Ramos (cell line): ENCODE results near the gene UBE2G1.

Source experiments
- in situ Hi-C: fragments of 300-500 bp; cut with MboI; formaldehyde crosslinking; loops from one replicate; pipeline ENCODE4 v1.14.3; 2022; ENCODE audit warnings: low sequenced_read_pairs; ENCODE audit not compliant: unreplicated experiment

UBE2G1 gene

DNA sequence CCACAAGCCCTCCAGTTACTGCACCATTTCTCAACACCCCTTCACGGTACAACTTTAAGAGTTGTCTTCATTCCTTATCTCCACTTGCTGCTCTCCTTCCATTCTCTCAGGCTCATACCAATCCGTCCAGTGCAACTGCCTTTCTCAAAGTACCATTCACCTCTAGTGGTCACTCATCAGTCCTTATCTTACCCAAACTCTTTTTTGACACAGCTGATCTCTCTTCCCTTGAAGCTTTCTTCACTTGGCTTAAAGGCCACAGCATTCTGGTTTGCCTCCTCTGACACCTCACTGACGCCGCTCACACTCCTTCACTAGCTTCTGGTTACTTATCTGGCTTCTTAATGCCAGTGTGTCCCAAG, 24.9 kb downstream of the UBE2G1 start:
- in situ Hi-C loops = no loop called here

GRCh38 chr17:4340914-4341615, 25.4 kb downstream of the UBE2G1 start:
- in situ Hi-C loops = no loop called here

DNA sequence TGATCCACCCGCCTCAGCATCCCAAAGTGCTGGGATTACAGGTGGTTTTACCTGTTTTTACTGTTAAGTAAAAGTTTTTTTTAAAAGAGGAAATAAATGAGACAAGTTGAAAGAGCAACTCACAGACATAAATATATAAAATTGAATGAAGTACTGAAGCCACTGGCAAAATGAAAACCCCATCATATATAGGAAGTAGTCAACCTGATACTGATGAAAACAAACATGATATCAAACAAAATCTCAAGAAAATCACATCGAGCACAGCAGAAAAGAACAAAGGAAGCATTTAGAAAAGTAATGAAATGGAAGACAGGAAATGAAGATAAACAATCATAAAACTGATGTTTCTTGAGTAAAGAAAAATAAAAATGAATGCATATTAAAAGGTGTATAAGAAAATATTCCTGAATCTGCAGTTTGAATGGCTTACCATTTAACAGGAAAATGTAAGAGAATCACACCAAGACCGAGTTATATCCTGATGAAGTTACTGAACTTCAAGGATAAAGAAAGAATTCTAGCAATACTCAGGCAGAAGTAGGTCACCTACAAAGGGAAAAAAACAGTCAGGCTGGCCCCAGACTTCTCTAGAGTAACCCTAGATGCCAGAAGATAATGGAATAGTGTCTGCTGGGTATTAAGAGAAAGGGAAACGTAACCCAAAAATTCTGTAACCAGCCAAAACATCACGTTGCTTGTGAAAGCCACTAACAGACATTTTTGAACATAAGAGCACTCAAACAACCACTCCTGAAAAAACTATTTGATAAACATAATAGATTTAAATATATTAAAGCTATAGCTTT, 31.5 kb downstream of the UBE2G1 start:
- in situ Hi-C loops = no loop called here

GRCh38 chr17:4334332-4334731, 32.1 kb downstream of the UBE2G1 start:
- in situ Hi-C loops = no loop called here

DNA sequence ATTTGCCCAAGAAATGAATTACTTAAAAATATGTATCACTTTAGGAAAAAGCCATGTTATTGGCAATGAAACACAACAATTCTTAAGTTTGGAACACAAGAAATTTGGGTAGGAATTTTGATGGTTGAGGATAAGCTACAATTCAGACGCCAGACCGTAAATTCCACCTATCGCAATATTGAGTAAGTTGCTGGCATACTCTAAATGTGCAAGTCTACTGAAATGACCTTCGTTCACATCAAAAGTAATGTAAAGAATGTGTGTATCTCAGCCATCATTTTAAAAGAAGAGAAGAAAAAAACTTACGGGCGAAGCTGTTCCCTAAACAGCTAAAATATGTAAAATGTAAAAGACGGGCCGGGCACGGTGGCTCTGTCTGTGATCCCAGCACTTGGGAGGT, 33.4 kb downstream of the UBE2G1 start:
- in situ Hi-C loops = no loop called here

DNA sequence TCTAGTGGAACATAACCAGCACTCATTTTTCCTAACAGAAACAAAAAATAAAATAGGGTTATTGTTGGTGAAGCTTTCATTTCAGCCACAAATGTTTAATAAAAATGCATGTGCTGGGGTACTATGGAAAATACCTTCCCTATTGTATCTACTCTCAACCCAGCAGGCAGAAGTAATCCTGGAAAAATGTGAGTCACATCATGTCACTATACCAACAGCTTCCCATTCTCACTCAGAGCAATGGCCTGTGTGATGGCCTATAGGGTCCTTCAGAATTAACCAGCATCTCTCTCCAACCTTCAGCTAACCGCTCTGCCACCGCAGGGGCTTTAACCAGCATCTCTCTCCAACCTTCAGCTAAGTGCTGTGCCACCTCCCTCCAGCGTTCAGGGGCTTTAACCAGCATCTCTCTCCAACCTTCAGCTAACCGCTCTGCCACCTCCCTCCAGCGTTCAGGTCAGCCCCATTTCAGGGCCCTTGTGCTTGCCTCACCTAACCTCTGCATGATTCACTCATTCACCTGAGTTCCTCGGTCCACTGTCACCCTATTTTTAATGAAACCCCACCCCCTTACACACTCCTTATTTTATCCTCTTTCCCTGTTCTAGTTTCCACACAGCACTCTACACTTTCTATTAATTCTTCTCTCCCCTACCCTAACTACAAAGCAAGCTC, 34.0 kb downstream of the UBE2G1 start:
- in situ Hi-C loops = no loop called here

DNA sequence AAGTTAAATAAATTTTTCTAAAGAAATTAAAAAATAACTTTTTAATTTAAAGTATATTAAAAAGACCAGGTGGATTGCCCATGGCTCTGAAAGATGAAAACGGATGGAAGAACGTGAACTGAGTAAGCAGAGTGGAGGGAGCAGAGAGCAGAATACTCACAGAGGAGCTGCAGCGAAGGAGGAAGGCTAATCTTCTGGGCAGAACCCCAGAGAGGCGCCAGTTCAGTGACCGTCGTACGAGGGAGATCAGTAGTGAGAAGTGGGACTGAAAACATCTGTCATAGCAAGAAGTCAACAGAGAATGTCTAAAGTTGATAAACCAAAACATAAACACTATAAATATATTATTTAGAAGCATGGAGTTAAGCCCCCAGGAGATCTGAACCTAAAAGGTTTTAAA, 34.9 kb downstream of the UBE2G1 start:
- in situ Hi-C loops = no loop called here

- in situ Hi-C loops = no loop called here
These were observed 36.6 kb downstream of the UBE2G1 start for GRCh38 chr17:4329838-4330237.

DNA sequence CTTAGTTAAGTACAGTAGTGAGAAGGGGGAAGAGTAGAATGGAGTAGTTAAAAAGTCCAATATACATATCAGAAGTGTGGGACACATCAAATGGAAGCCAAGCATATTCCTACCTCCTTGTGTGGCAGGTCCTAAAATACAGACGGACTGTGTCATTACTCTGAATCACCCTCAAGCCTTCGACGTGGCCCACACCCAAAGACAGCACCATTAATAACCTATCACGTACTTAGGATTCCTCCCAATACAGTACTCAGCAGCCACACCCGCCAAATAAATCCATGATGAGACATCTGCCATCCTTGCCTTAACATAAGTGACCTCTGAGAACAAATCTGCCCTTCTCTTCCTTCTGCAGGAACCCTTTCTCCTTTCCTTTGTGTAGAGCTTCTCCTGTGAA, 38.9 kb downstream of the UBE2G1 start:
- in situ Hi-C loops = no loop called here

DNA sequence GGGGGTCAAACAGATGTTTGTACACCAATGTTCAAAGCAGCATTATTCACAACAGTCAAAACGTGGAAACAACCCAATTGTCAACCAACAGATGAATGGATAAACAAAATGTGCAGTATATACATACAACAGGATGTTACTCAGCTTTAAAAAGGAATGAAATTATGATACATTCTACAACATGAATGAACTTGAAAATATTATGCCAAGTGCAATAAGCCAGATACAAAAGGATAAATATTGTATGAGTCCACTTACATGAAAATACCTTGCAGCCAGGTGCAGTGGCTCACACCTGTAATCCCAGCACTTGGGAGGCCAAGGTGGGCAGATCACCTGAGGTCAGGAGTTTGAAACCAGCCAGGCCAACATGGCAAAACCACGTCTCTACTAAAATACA, 39.9 kb downstream of the UBE2G1 start:
- in situ Hi-C loops = no loop called here

- in situ Hi-C loops = no loop called here
These were observed 40.4 kb downstream of the UBE2G1 start for GRCh38 chr17:4326112-4326511.

DNA sequence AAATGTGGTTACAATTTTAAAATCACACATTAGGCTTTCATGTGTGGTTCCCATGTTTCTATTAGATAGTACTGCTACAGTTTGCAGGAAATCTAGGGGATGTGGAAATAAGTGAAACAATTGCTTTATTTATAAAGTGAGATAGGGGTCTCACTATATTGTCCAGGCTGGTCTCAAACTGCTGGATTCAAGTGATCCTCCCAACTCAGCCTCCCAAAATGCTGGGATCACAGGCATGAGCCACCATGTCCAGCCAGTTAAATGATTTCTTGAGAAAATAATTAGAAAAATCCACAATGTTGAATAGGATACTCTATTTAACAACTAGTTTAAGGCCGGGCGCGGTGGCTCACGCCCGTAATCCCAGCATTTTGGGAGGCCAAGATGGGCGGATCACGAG, 42.0 kb downstream of the UBE2G1 start:
- in situ Hi-C loops = no loop called here

GRCh38 chr17:4319221-4319620, 47.3 kb downstream of the UBE2G1 start:
- in situ Hi-C loops = no loop called here

GRCh38 chr17:4318596-4318995, 47.9 kb downstream of the UBE2G1 start:
- in situ Hi-C loops = no loop called here

DNA sequence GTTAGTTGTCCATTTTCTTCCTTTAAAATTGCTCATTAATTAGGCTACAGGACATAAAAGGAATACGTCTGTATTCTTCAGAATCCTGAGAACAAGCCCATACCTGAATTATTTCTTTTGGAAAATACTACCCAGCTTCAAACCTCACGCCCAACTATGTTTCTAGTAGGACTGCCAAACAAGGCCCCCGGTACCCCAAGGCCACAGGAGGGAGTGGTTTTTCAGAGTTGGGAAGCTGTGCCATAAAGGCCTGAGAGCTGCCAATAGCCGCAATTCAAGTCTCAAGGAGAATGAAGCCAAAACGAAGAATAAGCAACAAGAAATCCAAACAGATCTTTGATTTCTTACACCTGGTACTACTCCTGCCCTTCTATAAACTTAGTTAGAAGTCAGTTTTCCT, 48.3 kb downstream of the UBE2G1 start:
- in situ Hi-C loops = no loop called here

DNA sequence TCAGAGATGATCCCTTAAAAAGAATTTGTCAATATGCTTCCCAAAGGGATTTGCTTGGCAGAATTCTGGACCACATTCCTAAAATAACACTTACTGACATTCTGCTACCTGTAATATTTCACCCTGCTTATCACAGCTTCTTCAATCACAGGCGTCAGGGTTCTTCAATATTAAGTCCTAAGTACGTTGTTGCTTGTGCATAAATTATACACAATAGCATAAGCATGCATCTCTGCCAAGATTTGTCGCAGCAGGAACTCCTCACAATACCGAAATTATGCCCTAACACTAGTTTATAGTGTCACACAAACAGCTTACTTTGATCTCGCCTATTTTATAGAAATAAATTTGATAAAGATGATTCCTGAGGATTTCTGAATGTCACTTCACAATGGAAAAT, 48.9 kb downstream of the UBE2G1 start:
- in situ Hi-C loops = no loop called here

DNA sequence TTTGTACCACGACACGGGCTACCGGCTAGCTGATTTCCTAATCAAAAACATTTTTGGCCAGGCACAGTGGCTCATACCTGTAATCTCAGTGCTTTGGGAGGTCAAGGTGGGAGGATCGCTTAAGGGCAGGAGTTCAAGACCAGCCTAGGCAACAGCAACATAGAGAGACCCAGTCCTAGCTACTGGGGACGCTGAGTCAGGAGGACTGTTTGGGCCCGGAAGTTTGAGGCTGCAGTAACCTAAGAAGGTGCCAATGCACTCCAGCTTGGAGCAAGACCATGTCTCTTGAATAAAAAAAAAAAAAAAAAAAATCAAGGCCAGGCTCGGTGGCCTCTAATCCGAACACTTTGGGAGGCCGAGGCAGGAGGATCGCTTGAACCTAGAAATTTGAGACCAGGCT, 49.8 kb downstream of the UBE2G1 start:
- in situ Hi-C loops = no loop called here

DNA sequence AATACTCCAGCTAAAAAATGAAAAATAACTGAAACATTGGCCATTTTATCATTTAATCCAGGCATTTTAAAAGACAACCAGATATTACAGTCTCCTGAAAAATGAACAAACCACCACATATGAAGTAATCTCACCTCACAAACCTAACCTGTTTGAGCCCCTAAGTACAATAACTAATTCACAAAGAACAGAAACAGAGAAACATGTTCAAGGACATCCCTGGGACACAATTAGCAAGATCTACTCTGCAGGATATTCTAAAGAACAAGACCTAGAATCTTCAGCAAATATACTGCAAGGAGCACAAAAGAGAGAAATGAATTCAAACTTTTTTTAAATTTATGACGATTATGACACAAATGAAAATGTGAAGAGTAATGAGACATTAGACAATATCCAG, 51.9 kb downstream of the UBE2G1 start:
- in situ Hi-C loops = no loop called here

GRCh38 chr17:4314179-4314578, 52.3 kb downstream of the UBE2G1 start:
- in situ Hi-C loops = no loop called here

DNA sequence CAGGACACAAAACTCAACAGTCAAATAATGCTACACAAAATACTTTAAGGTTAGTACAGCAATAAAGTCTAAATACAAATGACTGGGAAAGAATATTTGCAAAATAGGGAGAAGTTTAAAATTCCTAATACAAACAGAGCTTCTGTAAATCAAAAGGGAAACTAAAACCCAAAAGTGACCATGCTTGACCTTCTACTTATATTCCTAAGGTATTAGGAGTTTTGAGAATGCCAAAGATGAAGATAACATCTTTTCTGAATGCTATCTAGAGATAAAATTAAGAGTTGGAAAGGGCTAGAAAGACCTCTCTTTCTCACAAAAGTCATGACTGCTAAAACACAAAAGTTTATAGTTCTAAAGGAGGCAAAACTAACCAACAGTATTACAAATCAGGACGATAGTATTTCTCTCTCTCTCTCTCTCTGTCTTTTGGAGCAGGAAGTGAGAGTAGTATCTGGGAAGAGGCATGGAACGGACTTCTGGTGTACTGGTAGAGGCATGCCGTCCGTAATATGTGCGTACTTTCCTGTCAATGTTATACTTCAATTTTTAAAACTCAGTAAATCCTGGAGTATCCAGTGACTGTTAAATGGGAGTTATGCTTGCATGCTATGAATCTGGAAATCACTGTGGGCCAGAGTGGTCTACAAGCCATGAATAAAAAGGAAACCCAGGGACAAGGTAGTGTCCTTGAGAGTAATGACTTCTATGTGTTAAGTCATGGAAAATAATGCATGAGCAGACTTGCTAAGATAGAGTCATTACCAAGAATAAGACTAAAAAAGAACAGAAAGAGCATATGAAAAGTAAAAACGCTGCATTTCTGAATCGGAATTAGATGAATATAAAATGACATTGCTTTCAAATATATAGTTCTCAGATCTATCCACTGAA, 53.0 kb downstream of the UBE2G1 start:
- in situ Hi-C loops = no loop called here
